Endodermal cell (in vitro differentiated cells): Measurements from ENCODE around the gene MBNL2. TPM values are rescaled to one million over a fixed set of nuclear protein-coding genes. Genes with fewer than 3 reads are reported as not detected.

ENCODE experiments used
- DNase-seq: peaks from one replicate; pipeline ENCODE4 v3.0.0-alpha.2; 2017
- H3K27ac ChIP-seq: 2 replicates; pipeline ENCODE4 v1.5.1; 2013; ENCODE audit warnings: mild to moderate bottlenecking, low read depth, low read length, moderate library complexity
- H3K27me3 ChIP-seq: 2 replicates; pipeline ENCODE4 v1.6.1; 2013; ENCODE audit warnings: mild to moderate bottlenecking, low read length, moderate library complexity; ENCODE audit not compliant: insufficient read depth, control insufficient read depth, poor library complexity, severe bottlenecking
- H3K36me3 ChIP-seq: 2 replicates; pipeline ENCODE4 v1.7.0; 2013; ENCODE audit warnings: mild to moderate bottlenecking, low read length, moderate library complexity; ENCODE audit not compliant: control insufficient read depth, insufficient read depth
- H3K4me1 ChIP-seq: one replicate; pipeline ENCODE4 v1.7.0; 2013; ENCODE audit warnings: low read length; ENCODE audit not compliant: control insufficient read depth, insufficient read depth
- H3K4me3 ChIP-seq: 2 replicates; pipeline ENCODE4 v1.5.1; 2013; ENCODE audit warnings: mild to moderate bottlenecking, low read length, moderate library complexity
- H3K9ac ChIP-seq: 2 replicates; pipeline ENCODE4 v1.6.1; 2013; ENCODE audit warnings: mild to moderate bottlenecking, low read length, moderate library complexity; ENCODE audit not compliant: poor library complexity, severe bottlenecking; ENCODE audit errors: extremely low read depth
- H3K9me3 ChIP-seq: 2 replicates; pipeline ENCODE4 v1.6.1; 2013; ENCODE audit warnings: mild to moderate bottlenecking, low read length, moderate library complexity; ENCODE audit not compliant: control insufficient read depth
- H3K27ac Mint-ChIP-seq: 2 replicates; pipeline ENCODE4 v1.8.0; 2020; ENCODE audit warnings: mixed read lengths
- H3K27me3 Mint-ChIP-seq: 2 replicates; pipeline ENCODE4 v1.8.0; 2021; ENCODE audit warnings: mild to moderate bottlenecking, mixed read lengths; ENCODE audit not compliant: insufficient read depth
- H3K36me3 Mint-ChIP-seq: 2 replicates; pipeline ENCODE4 v1.8.0; 2020; ENCODE audit warnings: low read depth, mixed read lengths
- H3K4me1 Mint-ChIP-seq: 2 replicates; pipeline ENCODE4 v1.8.0; 2020; ENCODE audit warnings: mixed read lengths
- H3K4me3 Mint-ChIP-seq: 2 replicates; pipeline ENCODE4 v1.8.0; 2020; ENCODE audit warnings: mild to moderate bottlenecking, moderate library complexity, mixed read lengths
- H3K9me3 Mint-ChIP-seq: 2 replicates; pipeline ENCODE4 v1.8.0; 2020; ENCODE audit warnings: mild to moderate bottlenecking, mixed read lengths
- CTCF ChIP-seq: fragments of 200-600 bp; sonication (generic); conservative IDR thresholded peaks from 2 replicates; pipeline ENCODE4 v1.5.0; 2021; ENCODE audit warnings: antibody characterized with exemption, mild to moderate bottlenecking
- WGBS, 2 experiments: methylation state at CpG; one replicate each; pipeline versions ENCODE4 v1.1.5 to v1.1.7; 2013; ENCODE audit warnings: missing lambda C conversion rate in 2 of 2, mixed read lengths in 1 of 2; ENCODE audit not compliant: insufficient coverage in 1 of 2, insufficient read length in 1 of 2; 5-methylcytosine and 5-hydroxymethylcytosine counted together
- total RNA-seq, 2 donors: library from RNA; stranded (reverse); fragmentation: NEBNext Ultra II Directional in 1 of 2; extraction: Animal tissue kit (Norgen Biotek cat#: 25700) in 1 of 2; gene quantifications; 2 replicates in 1 of 2; 3 replicates in 1 of 2; pipeline ENCODE4 v1.2.1, GENCODE V29; 2021

The MBNL2 gene
- total RNA-seq, 2 donors from 2014 or later: 1.7 to 3.3 TPM

GRCh38 chr13:97344265-97345175 is 122.4 kb downstream of the MBNL2 start:
- peak; percentile 78 for DNase-seq
- Histone ChIP-seq H3K9ac (no peak overlapping the region), H3K4me3 (no peak overlapping the region), H3K36me3 (no peaks in the 10 kb centered on the region), H3K4me1 (peaks cover 4% of the 10 kb centered on the region), H3K9me3 (no peaks in the 10 kb centered on the region), H3K27me3 (no peaks in the 10 kb centered on the region), H3K27ac (no peak overlapping the region)
- 60 to 64% methylated on average over 4 to 5 of the region's 5 CpGs for WGBS, 2 experiments
- peaks cover 16% of the 10 kb centered on the region for H3K27me3 Mint-ChIP-seq
- H3K36me3 Mint-ChIP-seq: no peaks in the 10 kb centered on the region
- H3K4me3 Mint-ChIP-seq: no peak overlapping the region
- no peak overlapping the region for H3K27ac Mint-ChIP-seq
- H3K9me3 Mint-ChIP-seq: no peaks in the 10 kb centered on the region
- TF ChIP-seq CTCF: peak; percentile 85
- H3K4me1 Mint-ChIP-seq: peaks cover 4% of the 10 kb centered on the region

GRCh38 chr13:97346097-97346496 is 124.0 kb downstream of the MBNL2 start:
- H3K4me1 ChIP-seq: no peaks in the 10 kb centered on the region
- Mint-ChIP-seq H3K27ac (no peak overlapping the region), H3K27me3 (peaks cover 22% of the 10 kb centered on the region), H3K9me3 (peaks cover 2% of the 10 kb centered on the region), H3K4me3 (no peak overlapping the region), H3K36me3 (no peaks in the 10 kb centered on the region), H3K4me1 (no peaks in the 10 kb centered on the region)
- no peaks in the 10 kb centered on the region for H3K27me3 ChIP-seq
- H3K4me3 ChIP-seq: no peak overlapping the region
- no peak overlapping the region for H3K27ac ChIP-seq
- no peak for DNase-seq
- 95 to 98% methylated on average over 2 of the region's 2 CpGs for WGBS, 2 experiments
- peaks cover 5% of the 10 kb centered on the region for H3K9me3 ChIP-seq
- no peak for TF ChIP-seq CTCF
- no peaks in the 10 kb centered on the region for H3K36me3 ChIP-seq
- no peak overlapping the region for H3K9ac ChIP-seq

GRCh38 chr13:97346561-97347254 is 124.6 kb downstream of the MBNL2 start:
- DNase-seq: no peak
- Mint-ChIP-seq H3K9me3 (peaks cover 8% of the 10 kb centered on the region), H3K4me1 (no peaks in the 10 kb centered on the region), H3K36me3 (no peaks in the 10 kb centered on the region), H3K27ac (no peak overlapping the region), H3K4me3 (peak overlapping the region; percentile 13), H3K27me3 (peaks cover 25% of the 10 kb centered on the region)
- H3K4me3 ChIP-seq: no peak overlapping the region
- H3K9ac ChIP-seq: no peak overlapping the region
- H3K9me3 ChIP-seq: peaks cover 9% of the 10 kb centered on the region
- WGBS, 2 experiments: 90 to 91% methylated on average over 32 to 39 of the region's 39 CpGs
- no peaks in the 10 kb centered on the region for H3K27me3 ChIP-seq
- no peak overlapping the region for H3K27ac ChIP-seq
- H3K36me3 ChIP-seq: no peaks in the 10 kb centered on the region
- no peaks in the 10 kb centered on the region for H3K4me1 ChIP-seq
- no peak for TF ChIP-seq CTCF
